ENCODE results near the gene RMC1.
"Not testable (repeated sequence)": the region's sequence is repeated elsewhere in the genome, so short reads cannot be mapped to it uniquely, and the experiment has no call there.

GRCh38 chr18:23489586-23489985 lies 13.7 kb upstream of the RMC1 start:
- not testable (repeated sequence) for TF ChIP-seq FOXM1 (CRISPR knock-in tag; IDR thresholded peaks at IDR 0.05); POLR2AphosphoS5 (IDR thresholded peaks at IDR 0.05; ENCODE audit: low read depth, low read length); IRF9 (CRISPR knock-in tag; IDR thresholded peaks at IDR 0.05; ENCODE audit: borderline replicate concordance); CHD4 (IDR thresholded peaks at IDR 0.05; ENCODE audit: borderline replicate concordance, low read length)
- TF ChIP-seq, protein P1, sequence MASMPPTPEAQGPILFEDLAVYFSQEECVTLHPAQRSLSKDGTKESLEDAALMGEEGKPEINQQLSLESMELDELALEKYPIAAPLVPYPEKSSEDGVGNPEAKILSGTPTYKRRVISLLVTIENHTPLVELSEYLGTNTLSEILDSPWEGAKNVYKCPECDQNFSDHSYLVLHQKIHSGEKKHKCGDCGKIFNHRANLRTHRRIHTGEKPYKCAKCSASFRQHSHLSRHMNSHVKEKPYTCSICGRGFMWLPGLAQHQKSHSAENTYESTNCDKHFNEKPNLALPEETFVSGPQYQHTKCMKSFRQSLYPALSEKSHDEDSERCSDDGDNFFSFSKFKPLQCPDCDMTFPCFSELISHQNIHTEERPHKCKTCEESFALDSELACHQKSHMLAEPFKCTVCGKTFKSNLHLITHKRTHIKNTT (CRISPR knock-in tag; IDR thresholded peaks at IDR 0.05): not testable (repeated sequence)

All from HepG2 (cell line).